GM18519 (cell line): ENCODE data around the gene ACP5.
A peak's percentile ranks its signal among the peaks of the same experiment; 100 is the strongest.
"Not testable (repeated sequence)": the region's sequence is repeated elsewhere in the genome, so short reads cannot be mapped to it uniquely, and the experiment has no call there.

Experiments used
- ATAC-seq: cut with Tn5 transposase; IDR thresholded peaks from one replicate; pipeline ENCODE4 v1.9.1; 2021; ENCODE audit warnings: mild to moderate bottlenecking, moderate library complexity; ENCODE audit not compliant: unreplicated experiment, low FRiP score

ACP5 gene

GRCh38 chr19:11580116-11580515 is 2.7 kb upstream of the ACP5 start:
- no peak for ATAC-seq

GRCh38 chr19:11578258-11579142 is 1.1 kb upstream of the ACP5 start:
- ATAC-seq, result no peak

GRCh38 chr19:11576227-11576626 is 1.2 kb downstream of the ACP5 start:
- ATAC-seq, result no peak

GRCh38 chr19:11574689-11575088 is 2.8 kb downstream of the ACP5 start:
- ATAC-seq, result no peak

GRCh38 chr19:11573763-11574162 is 3.7 kb downstream of the ACP5 start:
- not testable (repeated sequence) for ATAC-seq

GRCh38 chr19:11573354-11573753 is 4.1 kb downstream of the ACP5 start:
- not testable (repeated sequence) for ATAC-seq

- ATAC-seq, result no peak
Measured at GRCh38 chr19:11570039-11570462, 7.4 kb downstream of the ACP5 start.

- ATAC-seq, result no peak
Measured at GRCh38 chr19:11566164-11566563, 11.3 kb downstream of the ACP5 start.

GRCh38 chr19:11565649-11565980 is 11.8 kb downstream of the ACP5 start:
- not testable (repeated sequence) for ATAC-seq

- not testable (repeated sequence) for ATAC-seq
Measured at GRCh38 chr19:11564082-11564807, 13.2 kb downstream of the ACP5 start.

GRCh38 chr19:11563532-11563931 is 13.9 kb downstream of the ACP5 start:
- no peak for ATAC-seq

- ATAC-seq, result no peak
Measured at GRCh38 chr19:11560404-11561051, 16.9 kb downstream of the ACP5 start.

- peak; percentile 56 for ATAC-seq
Measured at GRCh38 chr19:11558881-11559828, 18.3 kb downstream of the ACP5 start, which contains the start of gene ELOF1. Gene ELOF1, minus strand, starts transcription at chr19:11559230. Its CDS starts 4,883 bp downstream, at chr19:11554347.

- ATAC-seq, result no peak
Measured at GRCh38 chr19:11556634-11557420, 20.6 kb downstream of the ACP5 start.

- ATAC-seq, result no peak
Measured at GRCh38 chr19:11555246-11555645, 22.2 kb downstream of the ACP5 start.

- no peak for ATAC-seq
Measured at GRCh38 chr19:11554160-11554559, 23.3 kb downstream of the ACP5 start.

- no peak for ATAC-seq
Measured at GRCh38 chr19:11552666-11553372, 24.6 kb downstream of the ACP5 start.

GRCh38 chr19:11551603-11552235 is 25.7 kb downstream of the ACP5 start:
- no peak for ATAC-seq
